Forelimb muscle (tissue), 1 donor: ENCODE measurements around the gene CALU. TPM values are rescaled to one million over a fixed set of nuclear protein-coding genes. Genes with fewer than 3 reads are reported as not detected.

ENCODE experiments used
- DNase-seq: peaks from one replicate; pipeline ENCODE4 v3.0.0-alpha.2; 2013; ENCODE audit warnings: low read depth
- polyA plus RNA-seq: library from polyadenylated mRNA; unstranded; fragments of 120-200 nt; gene quantifications from one replicate; pipeline ENCODE4 v1.2.1, GENCODE V29; 2013; ENCODE audit not compliant: insufficient read length

The CALU gene
- polyA plus RNA-seq, 1 donor: 233 TPM

- DNase-seq: no peak
These were observed 46.6 kb downstream of the CALU start for GRCh38 chr7:128785738-128786137.

DNA sequence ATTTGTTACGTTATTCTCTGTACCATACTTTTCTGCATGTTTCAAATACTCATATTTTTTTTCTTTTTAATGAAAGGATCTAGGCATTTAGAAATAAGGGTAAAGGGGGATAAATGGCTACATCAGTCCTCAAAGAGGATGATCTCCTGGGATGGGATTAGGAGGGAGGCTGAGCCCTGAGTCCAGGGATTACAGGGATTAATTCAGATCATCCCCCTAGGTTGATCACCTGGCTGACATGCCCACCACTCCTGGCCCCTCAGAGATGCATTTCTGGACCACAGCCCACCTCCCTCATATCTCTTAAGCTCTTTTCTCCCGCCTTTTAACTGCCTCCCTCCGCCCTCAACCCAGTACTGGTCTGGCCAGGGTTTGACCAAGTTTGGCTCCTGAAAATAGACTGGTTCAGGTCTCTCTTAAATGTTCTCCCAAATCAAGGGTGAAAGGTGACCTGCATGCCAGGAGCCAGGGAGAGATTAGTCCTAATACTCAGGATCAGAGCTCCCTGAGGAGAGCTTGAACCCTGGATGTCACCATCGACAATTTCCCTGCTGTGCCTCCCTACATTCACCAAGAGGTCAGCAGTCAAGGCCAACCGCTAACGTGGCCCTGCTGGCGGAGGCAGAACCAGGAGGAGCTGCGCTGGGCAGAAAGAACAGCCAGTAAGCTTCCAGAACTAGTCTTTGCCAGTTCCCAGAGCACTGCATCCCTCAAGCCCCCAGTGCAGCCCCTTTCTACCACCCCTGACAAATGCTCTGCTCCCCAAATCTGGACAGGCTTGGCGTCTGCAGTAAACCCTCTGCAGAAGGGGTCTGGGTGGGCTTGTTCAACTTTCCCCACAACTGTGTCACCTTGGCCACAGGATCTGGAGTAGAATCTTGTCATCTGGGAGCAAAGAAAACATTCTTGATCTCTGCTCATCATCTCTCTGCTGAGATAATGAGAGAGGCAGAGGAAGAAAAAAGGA is 49.6 kb downstream of the CALU start:
- DNase-seq: no peak

GRCh38 chr7:128790315-128791041 is 51.3 kb downstream of the CALU start:
- DNase-seq: no peak

- DNase-seq: no peak
These were observed 52.2 kb downstream of the CALU start, which contains the start of gene CCDC136 for GRCh38 chr7:128791121-128791971. TSS of gene CCDC136 (plus strand) at chr7:128791968. CDS start at chr7:128792412, 444 bp downstream.

GRCh38 chr7:128791972-128792327 is 52.8 kb downstream of the CALU start:
- DNase-seq: no peak

DNA sequence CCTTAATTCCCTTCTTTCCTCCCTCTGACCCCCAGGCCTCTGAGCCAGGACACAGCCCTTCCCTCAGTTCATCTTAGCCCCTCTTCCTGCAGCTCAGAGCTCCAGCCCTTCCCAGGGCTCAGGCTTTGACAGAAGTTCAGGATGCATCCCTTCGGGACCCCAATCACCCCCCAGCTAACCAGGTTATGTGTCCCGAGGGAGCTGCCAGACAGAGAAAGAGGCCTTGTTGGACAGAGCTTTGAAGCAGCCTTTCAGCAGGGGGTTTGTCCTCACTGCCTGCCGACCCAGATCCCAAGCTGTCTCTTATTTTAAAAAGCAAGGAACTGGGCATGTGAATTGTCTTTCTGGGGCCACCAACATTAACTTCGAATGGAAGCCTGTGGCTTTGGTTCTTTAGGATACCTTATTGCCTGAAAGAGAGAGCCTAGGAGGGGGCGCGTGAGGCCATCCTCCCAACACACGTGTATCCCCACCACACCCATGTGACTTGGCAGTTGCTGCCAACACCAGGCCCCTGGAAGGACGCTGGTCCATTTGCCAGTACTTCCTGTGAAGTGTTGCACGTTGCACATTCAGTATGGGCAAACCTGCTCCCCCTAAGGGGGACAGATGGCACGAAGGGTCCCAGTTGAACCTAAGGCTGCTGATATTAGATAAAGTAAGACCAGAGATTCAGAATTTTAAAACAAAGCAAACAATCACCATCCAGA is 53.5 kb downstream of the CALU start:
- no peak for DNase-seq

- DNase-seq: no peak
These were observed 54.0 kb downstream of the CALU start for GRCh38 chr7:128793181-128793547.

GRCh38 chr7:128794020-128794419 is 54.9 kb downstream of the CALU start:
- no peak for DNase-seq

DNA sequence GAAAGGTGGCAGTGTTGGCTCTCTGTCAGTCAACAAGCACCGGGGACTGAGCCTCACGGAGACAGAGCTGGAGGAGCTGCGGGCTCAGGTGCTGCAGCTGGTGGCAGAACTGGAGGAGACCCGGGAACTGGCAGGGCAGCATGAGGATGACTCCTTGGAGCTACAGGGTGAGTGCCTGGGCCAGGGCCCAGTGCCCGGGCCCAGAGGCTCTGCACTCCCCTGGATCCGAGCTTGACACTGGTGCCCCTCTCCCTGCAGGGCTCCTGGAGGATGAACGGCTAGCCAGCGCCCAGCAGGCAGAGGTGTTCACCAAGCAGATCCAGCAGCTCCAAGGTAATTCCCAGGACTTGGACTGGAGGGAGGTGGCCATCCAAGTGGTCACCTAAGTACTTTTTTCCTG is 55.3 kb downstream of the CALU start:
- no peak for DNase-seq

DNA sequence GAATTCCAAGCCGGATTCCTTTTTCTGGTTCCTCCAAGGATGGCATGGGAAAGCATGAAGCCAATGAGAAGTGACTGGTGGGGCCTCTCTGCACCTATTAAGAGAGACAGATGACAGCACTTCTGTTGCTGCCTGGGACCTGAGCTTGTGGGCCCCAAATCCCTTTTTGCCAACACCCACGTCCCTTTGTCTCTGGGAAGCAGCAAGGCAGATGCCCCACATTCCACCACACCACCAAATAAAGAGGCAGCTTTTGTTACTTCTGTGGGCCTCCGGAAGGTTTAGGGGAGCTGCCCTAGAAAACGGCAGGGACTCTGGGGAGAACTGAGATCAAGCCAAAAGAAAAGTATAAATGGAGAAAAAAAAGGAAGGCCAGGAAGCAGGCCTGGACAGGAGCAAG is 56.0 kb downstream of the CALU start:
- DNase-seq: no peak

DNA sequence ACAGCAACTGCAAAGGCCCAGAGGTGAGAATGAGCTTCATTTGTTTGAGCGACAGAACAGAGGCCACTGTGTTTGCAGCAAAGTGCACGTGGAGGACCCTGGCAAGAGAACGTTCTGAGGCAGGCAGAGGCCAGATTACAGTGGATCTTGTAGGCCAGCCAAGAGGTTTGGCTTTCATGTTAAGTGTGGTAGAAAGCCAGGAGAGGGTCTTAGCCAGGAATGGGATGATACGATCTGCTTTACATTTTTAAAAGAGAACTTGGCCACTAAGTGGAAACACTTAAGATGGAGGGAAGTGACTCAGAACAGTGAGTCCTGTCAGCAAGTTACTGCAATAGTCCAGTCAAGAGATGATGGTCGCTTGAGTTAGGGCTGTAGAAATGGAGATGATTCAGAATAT is 57.2 kb downstream of the CALU start:
- peak; percentile 36 for DNase-seq

GRCh38 chr7:128799451-128799850 is 60.3 kb downstream of the CALU start:
- DNase-seq: no peak

DNA sequence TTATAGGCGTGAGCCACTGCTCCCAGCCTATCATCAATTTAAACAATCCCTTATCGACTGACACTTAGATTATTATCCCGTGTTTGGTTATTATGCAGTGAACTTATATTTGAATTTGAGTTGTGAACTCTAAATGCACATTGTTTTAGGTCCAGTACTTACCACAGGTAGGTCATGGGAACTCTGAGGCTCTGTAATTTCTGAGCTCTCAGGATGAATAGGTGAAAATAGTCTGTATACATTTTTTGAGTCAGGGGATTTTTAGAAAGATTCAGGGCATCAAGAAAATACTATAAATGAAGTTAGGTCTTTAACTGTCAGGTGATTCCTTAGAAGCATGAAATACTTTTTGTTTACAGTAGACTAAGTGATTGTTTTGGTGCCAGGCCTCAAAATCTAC is 61.4 kb downstream of the CALU start:
- no peak for DNase-seq

- DNase-seq: no peak
These were observed 61.8 kb downstream of the CALU start for GRCh38 chr7:128801003-128801402.

GRCh38 chr7:128801667-128802418 is 62.7 kb downstream of the CALU start:
- DNase-seq: no peak

- no peak for DNase-seq
These were observed 65.3 kb downstream of the CALU start for GRCh38 chr7:128804484-128804883.

GRCh38 chr7:128805225-128805624 is 66.1 kb downstream of the CALU start:
- DNase-seq: no peak

- no peak for DNase-seq
These were observed 68.0 kb downstream of the CALU start for GRCh38 chr7:128807191-128807590.

DNA sequence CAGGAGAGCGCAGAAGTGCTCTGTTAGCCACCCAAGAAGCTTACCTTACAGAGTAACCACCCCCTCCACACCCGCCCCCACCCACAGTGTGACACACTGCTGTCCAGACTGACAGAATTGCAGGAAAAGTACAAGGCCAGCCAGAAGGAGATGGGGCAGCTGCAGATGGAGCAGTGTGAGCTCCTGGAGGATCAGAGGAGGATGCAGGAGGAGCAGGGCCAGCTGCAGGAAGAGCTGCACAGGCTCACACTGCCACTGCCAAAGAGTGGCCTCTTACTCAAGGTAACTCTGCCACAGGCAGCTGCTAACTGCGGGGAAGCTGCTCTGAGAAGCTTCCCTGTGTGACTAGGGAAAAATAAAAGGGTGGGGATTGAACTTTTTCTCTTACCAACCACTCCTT is 70.2 kb downstream of the CALU start:
- DNase-seq: no peak

DNA sequence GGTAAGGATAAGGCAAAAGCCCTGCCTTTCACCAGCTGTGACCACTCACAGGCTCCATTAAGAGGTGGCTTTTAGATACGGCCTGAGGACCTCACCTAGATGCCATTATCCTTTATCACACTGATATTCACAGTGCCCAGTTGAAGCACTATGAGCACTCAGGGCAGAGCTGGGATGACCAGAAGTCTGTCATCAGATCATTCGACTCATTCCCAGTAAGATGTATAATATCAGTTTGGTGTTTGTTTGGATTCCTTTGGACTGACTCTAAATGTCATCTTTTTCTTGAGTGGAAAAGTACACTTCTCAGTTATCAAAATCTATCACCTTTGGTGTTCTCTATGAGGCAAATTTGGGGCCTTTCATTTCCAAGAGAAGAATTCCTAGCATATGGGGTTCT is 71.3 kb downstream of the CALU start:
- no peak for DNase-seq

- DNase-seq: no peak
These were observed 71.8 kb downstream of the CALU start for GRCh38 chr7:128810997-128811396.
